Measurements from ENCODE around the gene C1QTNF12. TPM values are rescaled to one million over a fixed set of nuclear protein-coding genes. Genes with fewer than 3 reads are reported as not detected.

Gene C1QTNF12
- total and polyA plus RNA-seq, 2 donors (not counting 3 experiments of a cell fraction or from before 2014, with no cell fraction given), result 1.0 to 1.9 TPM

GRCh38 chr1:1198423-1199140, 47.9 kb downstream of the C1QTNF12 start:
- Histone ChIP-seq H3K27me3 (ENCODE audit: control insufficient read depth in 2 of 2, insufficient read depth in 2 of 2, low read length in 2 of 2) (peaks cover 0 to 1% of the 10 kb centered on the region in 2 experiments), H3K9me1 (replicated peaks; ENCODE audit: control insufficient read depth, extremely low read depth, insufficient read depth, low read length) (no peaks in the 10 kb centered on the region), H3K4me3 (replicated peaks in 1 of 3; ENCODE audit: insufficient read depth in 1 of 3, low read depth in 1 of 3, low read length in 3 of 3) (no peak overlapping the region), H3K9ac (replicated peaks; ENCODE audit: extremely low read depth, insufficient read depth, low read length) (no peak overlapping the region), H2AFZ (ENCODE audit: low read depth, low read length) (no peak overlapping the region), H3K4me1 (ENCODE audit: control insufficient read depth, extremely low read depth, insufficient read depth, low read length) (no peaks in the 10 kb centered on the region), H4K20me1 (replicated peaks; ENCODE audit: control insufficient read depth, extremely low read depth, insufficient read depth, low read length) (no peaks in the 10 kb centered on the region), H3K27ac (ENCODE audit: insufficient read depth, low read depth, low read length) (no peak overlapping the region), H3K36me3 (ENCODE audit: control insufficient read depth in 2 of 2, extremely low read depth in 1 of 2, insufficient read depth in 2 of 2, low read length in 2 of 2) (no peaks in the 10 kb centered on the region), H3K79me2 (ENCODE audit: control insufficient read depth, insufficient read depth, low read length) (no peaks in the 10 kb centered on the region), H3K9me3 (replicated peaks; ENCODE audit: control insufficient read depth, insufficient read depth, low read length) (no peaks in the 10 kb centered on the region), H3K4me2 (ENCODE audit: insufficient read depth, low read length) (no peak overlapping the region)
- dilution Hi-C loops (cut with MboI; ENCODE audit: extremely low pct_ligation_motif_present, low sequenced_read_pairs), result no loop called here
- no TSS peak for BruUV-seq (replicated peaks)
- intact Hi-C loops (cut with micrococcal nuclease), result no loop called here
- FAIRE-seq, result no peak
- POLR2A ChIA-PET, result interaction anchor here (0.6 kb wide), 1 partner anchor 9 kb away, joined by 3 read pairs; no protein-coding TSS in a partner anchor
- no peak for DNase-seq (ENCODE audit: low read depth, low spot score)
- TF ChIP-seq FOS (IDR thresholded peaks at IDR 0.05; ENCODE audit: borderline replicate concordance, insufficient read depth, low read length) (no peak), GATA2 (IDR thresholded peaks at IDR 0.05; ENCODE audit: insufficient read depth, insufficient read length, low read depth, low read length) (no peak), MAX (IDR thresholded peaks at IDR 0.05; ENCODE audit: insufficient read depth, insufficient read length) (no peak), POLR2AphosphoS5 (IDR thresholded peaks at IDR 0.05; ENCODE audit: insufficient read depth, low read depth, low read length) (no peak), POLR2A (IDR thresholded peaks at IDR 0.05; ENCODE audit: low read depth, low read length) (no peak), JUN (IDR thresholded peaks at IDR 0.05; ENCODE audit: borderline replicate concordance, insufficient read depth, insufficient read length, low read depth) (no peak), CTCF (IDR thresholded peaks at IDR 0.05; ENCODE audit: extremely low read depth in 1 of 2, insufficient read depth in 1 of 2, low read depth in 1 of 2, low read length in 2 of 2) (no peak), MYC (IDR thresholded peaks at IDR 0.05; ENCODE audit: low read depth, low read length) (no peak), EZH2 (IDR thresholded peaks at IDR 0.05; ENCODE audit: borderline replicate concordance, low read depth, low read length, severe bottlenecking) (no peak)
- CTCF ChIA-PET, result no interaction called here
